ENCODE results near the gene RPL18. TPM values are rescaled to one million over a fixed set of nuclear protein-coding genes. Genes with fewer than 3 reads are reported as not detected.

The RPL18 gene
- total and polyA plus RNA-seq, 9 of the 15 experiments (the other 6 are each of a cell fraction or from before 2014, with no cell fraction given): 312 to 2,635 (median 1,653) TPM

- TF ChIP-seq MNT (conservative IDR thresholded peaks at IDR 0.05): no peak
- 0 out of 2 replicates have a peak, but pooled peaks have one; percentile 94 for TF ChIP-seq ILF3 (IDR thresholded peaks at IDR 0.05; ENCODE audit: borderline replicate concordance)
- TF ChIP-seq PTBP1 (IDR thresholded peaks at IDR 0.05; ENCODE audit: low read depth, low read length): 0 out of 2 replicates have a peak, but pooled peaks have one; percentile 71
- TF ChIP-seq RBM39 (optimal IDR thresholded peaks at IDR 0.05; ENCODE audit: low read depth, low read length): peak; percentile 24
- TF ChIP-seq TAF7 (tag; IDR thresholded peaks at IDR 0.05): no peak
- no peak; the same call in 1 of the 2 replicates for TF ChIP-seq ZNF740 (CRISPR knock-in tag; IDR thresholded peaks at IDR 0.05)
- TF ChIP-seq ZNF740 (tag; IDR thresholded peaks at IDR 0.05): 0 out of 4 replicates have a peak, but pooled peaks of 1 of the 2 experiments have one; percentile 47
- TF ChIP-seq NR3C1 (CRISPR knock-in tag; IDR thresholded peaks at IDR 0.05): 0 out of 2 replicates have a peak, but pooled peaks have one; percentile 33
- no peak; the same call in 1 of the 2 replicates for TF ChIP-seq ZNF347 (CRISPR knock-in tag; IDR thresholded peaks at IDR 0.05; ENCODE audit: low read depth)
- TF ChIP-seq U2AF1 (optimal IDR thresholded peaks at IDR 0.05; ENCODE audit: low read depth, low read length): no peak
- TF ChIP-seq ZNF707 (CRISPR knock-in tag; conservative IDR thresholded peaks at IDR 0.05): no peak
- peak; percentile 74 for TF ChIP-seq POLR2G (IDR thresholded peaks at IDR 0.05; ENCODE audit: low read depth, low read length)
- TF ChIP-seq POLR2AphosphoS2 (IDR thresholded peaks at IDR 0.05; ENCODE audit: low read length): peak; percentile 98
- TF ChIP-seq POLR2A (conservative IDR thresholded peaks at IDR 0.05): peak; percentile 86
- TF ChIP-seq HMGN3 (IDR thresholded peaks at IDR 0.05; ENCODE audit: borderline replicate concordance, extremely low read depth, insufficient read length, low read depth, low read length): no peak
- TF ChIP-seq ETS2 (tag; IDR thresholded peaks at IDR 0.05; ENCODE audit: borderline replicate concordance, poor library complexity, severe bottlenecking): no peak
- TF ChIP-seq LARP7 (IDR thresholded peaks at IDR 0.05): no peak
- TF ChIP-seq NCOR1 (IDR thresholded peaks at IDR 0.05): peak; percentile 57
- TF ChIP-seq XRCC3 (IDR thresholded peaks at IDR 0.05): no peak
- no peak for TF ChIP-seq IRF9 (tag; IDR thresholded peaks at IDR 0.05)
- no peak for TF ChIP-seq ZNF76 (CRISPR knock-in tag; IDR thresholded peaks at IDR 0.05; ENCODE audit: borderline replicate concordance)
- TF ChIP-seq HDAC2 (IDR thresholded peaks at IDR 0.05): no peak
- no peak for TF ChIP-seq ILK (tag; IDR thresholded peaks at IDR 0.05; ENCODE audit: borderline replicate concordance, low read depth)
- TF ChIP-seq YBX1 (IDR thresholded peaks at IDR 0.05): no peak
These were observed 4.3 kb downstream of the RPL18 start, which contains the start of gene FAM83E (continued) for GRCh38 chr19:48614436-48615230.

Data from K562 (cell line).